HL-60 (cell line): ENCODE measurements around the gene MEF2B.

Experiments
- DNase-seq, 2 experiments: peaks; one replicate each; pipeline ENCODE4 v3.0.0-alpha.2; 2010 to 2020; ENCODE audit warnings: low read depth in 1 of 2, low spot score in 1 of 2
- H3K27ac ChIP-seq: fragments of 250-450 bp; sonication (Bioruptor Pico); replicated peaks from 2 replicates; pipeline ENCODE4 v1.5.1; 2020; ENCODE audit warnings: mild to moderate bottlenecking, moderate library complexity
- H3K27me3 ChIP-seq: fragments of 250-450 bp; sonication (Bioruptor Pico); 2 replicates; pipeline ENCODE4 v1.5.1; 2021; ENCODE audit warnings: mild to moderate bottlenecking, moderate library complexity; ENCODE audit not compliant: insufficient read depth, poor library complexity, severe bottlenecking
- H3K4me3 ChIP-seq: replicated peaks from 2 replicates; pipeline ENCODE4 v1.5.1; 2011; ENCODE audit warnings: mild to moderate bottlenecking, control low read depth, low read length; ENCODE audit not compliant: insufficient read depth
- GABPA ChIP-seq: IDR thresholded peaks from 2 replicates; pipeline ENCODE4 v1.6.1; 2012; ENCODE audit warnings: low read depth
- POLR2AphosphoS5 ChIP-seq: IDR thresholded peaks from 2 replicates; pipeline ENCODE4 v1.6.1; 2012; ENCODE audit warnings: low read depth
- SPI1 ChIP-seq: IDR thresholded peaks from 2 replicates; pipeline ENCODE4 v1.6.1; 2012; ENCODE audit warnings: low read depth, mild to moderate bottlenecking, borderline replicate concordance
- TF ChIP-seq, protein P1 (sequence below): IDR thresholded peaks from one replicate; pipeline ENCODE4 v1.5.1; 2011; ENCODE audit warnings: low read length, control low read depth, inconsistent platforms; ENCODE audit not compliant: insufficient read depth
- TF ChIP-seq, protein P2 (sequence below): IDR thresholded peaks from 2 replicates; pipeline ENCODE4 v1.6.1; 2012; ENCODE audit warnings: low read depth; ENCODE audit not compliant: insufficient replicate concordance

MEF2B gene

DNA sequence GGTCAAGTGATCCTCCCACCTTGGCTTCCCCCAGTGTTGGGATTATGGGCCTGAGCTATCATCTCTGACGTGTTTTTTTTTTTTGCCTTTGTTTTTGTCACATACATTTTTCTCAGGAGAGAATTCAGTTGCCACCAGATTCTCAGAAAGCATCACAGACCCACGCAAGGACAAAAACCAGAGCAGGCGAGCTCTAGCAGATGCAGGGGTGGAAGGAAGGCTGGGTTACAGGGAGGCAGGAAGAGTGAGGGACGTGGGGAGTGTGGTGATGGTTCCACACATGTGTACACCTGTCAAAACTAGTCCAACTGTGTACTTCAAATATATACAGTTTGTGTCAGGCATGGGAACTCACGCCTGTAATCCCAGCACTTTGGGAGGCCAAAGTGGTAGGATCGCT is 36.1 kb downstream of the MEF2B start:
- H3K27me3 ChIP-seq = no peaks in the 10 kb centered on the region
- no peak overlapping the region for H3K27ac ChIP-seq
- H3K4me3 ChIP-seq = no peak overlapping the region
- TF ChIP-seq POLR2AphosphoS5 (no peak), SPI1 (no peak), GABPA (no peak)
- TF ChIP-seq, protein P1, sequence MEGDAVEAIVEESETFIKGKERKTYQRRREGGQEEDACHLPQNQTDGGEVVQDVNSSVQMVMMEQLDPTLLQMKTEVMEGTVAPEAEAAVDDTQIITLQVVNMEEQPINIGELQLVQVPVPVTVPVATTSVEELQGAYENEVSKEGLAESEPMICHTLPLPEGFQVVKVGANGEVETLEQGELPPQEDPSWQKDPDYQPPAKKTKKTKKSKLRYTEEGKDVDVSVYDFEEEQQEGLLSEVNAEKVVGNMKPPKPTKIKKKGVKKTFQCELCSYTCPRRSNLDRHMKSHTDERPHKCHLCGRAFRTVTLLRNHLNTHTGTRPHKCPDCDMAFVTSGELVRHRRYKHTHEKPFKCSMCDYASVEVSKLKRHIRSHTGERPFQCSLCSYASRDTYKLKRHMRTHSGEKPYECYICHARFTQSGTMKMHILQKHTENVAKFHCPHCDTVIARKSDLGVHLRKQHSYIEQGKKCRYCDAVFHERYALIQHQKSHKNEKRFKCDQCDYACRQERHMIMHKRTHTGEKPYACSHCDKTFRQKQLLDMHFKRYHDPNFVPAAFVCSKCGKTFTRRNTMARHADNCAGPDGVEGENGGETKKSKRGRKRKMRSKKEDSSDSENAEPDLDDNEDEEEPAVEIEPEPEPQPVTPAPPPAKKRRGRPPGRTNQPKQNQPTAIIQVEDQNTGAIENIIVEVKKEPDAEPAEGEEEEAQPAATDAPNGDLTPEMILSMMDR = no peak
- TF ChIP-seq, protein P2, sequence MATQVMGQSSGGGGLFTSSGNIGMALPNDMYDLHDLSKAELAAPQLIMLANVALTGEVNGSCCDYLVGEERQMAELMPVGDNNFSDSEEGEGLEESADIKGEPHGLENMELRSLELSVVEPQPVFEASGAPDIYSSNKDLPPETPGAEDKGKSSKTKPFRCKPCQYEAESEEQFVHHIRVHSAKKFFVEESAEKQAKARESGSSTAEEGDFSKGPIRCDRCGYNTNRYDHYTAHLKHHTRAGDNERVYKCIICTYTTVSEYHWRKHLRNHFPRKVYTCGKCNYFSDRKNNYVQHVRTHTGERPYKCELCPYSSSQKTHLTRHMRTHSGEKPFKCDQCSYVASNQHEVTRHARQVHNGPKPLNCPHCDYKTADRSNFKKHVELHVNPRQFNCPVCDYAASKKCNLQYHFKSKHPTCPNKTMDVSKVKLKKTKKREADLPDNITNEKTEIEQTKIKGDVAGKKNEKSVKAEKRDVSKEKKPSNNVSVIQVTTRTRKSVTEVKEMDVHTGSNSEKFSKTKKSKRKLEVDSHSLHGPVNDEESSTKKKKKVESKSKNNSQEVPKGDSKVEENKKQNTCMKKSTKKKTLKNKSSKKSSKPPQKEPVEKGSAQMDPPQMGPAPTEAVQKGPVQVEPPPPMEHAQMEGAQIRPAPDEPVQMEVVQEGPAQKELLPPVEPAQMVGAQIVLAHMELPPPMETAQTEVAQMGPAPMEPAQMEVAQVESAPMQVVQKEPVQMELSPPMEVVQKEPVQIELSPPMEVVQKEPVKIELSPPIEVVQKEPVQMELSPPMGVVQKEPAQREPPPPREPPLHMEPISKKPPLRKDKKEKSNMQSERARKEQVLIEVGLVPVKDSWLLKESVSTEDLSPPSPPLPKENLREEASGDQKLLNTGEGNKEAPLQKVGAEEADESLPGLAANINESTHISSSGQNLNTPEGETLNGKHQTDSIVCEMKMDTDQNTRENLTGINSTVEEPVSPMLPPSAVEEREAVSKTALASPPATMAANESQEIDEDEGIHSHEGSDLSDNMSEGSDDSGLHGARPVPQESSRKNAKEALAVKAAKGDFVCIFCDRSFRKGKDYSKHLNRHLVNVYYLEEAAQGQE = no peak
- DNase-seq = no peak

DNA sequence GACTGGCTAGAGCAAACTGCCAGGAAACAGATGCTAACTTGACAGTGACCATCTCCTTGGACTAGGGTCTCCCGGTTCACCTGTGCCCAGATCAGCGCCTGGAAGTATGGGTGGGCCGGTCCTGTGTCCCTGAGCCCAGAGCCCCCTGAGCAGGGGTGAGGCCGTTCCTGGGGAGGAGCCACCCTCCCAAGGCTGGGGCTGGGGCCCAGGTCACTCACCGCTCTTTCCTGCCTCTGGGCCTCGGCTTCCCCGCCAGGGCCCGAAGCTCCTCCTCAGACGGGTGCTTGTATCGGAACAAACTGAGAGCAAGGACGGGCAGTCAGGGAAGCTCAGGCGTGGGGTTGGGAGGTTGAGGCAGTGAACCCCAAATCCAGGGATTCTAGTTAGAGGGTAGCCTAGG is 37.2 kb downstream of the MEF2B start:
- no peak for DNase-seq
- TF ChIP-seq, protein P2 = no peak
- TF ChIP-seq SPI1 = no peak
- TF ChIP-seq, protein P1 = no peak
- TF ChIP-seq POLR2AphosphoS5 = no peak
- TF ChIP-seq GABPA = no peak
- H3K4me3 ChIP-seq = no peak overlapping the region

DNA sequence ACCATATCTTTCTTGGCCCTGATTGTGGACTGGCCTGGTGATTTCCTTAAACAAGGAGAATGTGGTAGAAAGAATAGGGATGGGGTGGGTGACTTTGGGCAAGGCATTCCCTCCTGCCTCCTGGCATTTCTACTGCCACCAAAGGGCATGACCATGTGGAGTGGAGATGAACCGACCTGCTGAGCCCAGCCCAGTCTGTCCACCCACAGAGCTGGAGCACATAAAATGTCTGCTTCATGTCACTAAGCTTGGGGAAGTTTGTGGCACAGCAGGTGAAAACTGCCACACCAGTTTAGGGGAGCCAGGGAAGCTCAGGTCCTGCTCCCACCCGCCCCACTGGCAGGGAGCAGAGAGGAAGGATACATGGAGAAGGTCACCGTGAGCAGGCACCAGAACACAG is 38.1 kb downstream of the MEF2B start:
- Histone ChIP-seq H3K4me3 (no peak overlapping the region), H3K27ac (no peak overlapping the region), H3K27me3 (no peaks in the 10 kb centered on the region)
- TF ChIP-seq GABPA (no peak), POLR2AphosphoS5 (no peak), SPI1 (no peak)
- TF ChIP-seq, protein P2 = no peak
- TF ChIP-seq, protein P1 = no peak
- no peak for DNase-seq

More for the DNA sequence above, 37.2 kb downstream of the MEF2B start:
- H3K27ac ChIP-seq = no peak overlapping the region
- no peaks in the 10 kb centered on the region for H3K27me3 ChIP-seq
